Activated CD4-positive, alpha-beta T cell treated with anti-CD3 and anti-CD28 coated beads, Interleukin-2, amount 10 ng/mL, durations not matched to agents 7 days and 5 days (primary cell): ENCODE data around the gene ANKRD36. TPM values are rescaled to one million over a fixed set of nuclear protein-coding genes. Genes with fewer than 3 reads are reported as not detected.
"Not testable (repeated sequence)": the region's sequence is repeated elsewhere in the genome, so short reads cannot be mapped to it uniquely, and the experiment has no call there.

ENCODE experiments used
- CTCF ChIA-PET: fragments of 350-600 bp; sonication (Branson Sonifier 250); formaldehyde crosslinking; loops from one replicate; lab custom pipeline; 2021; ENCODE audit warnings: antibody characterized with exemption; lab: Charles Lee
- POLR2A ChIA-PET: fragments of 350-600 bp; sonication (Branson Sonifier 250); formaldehyde crosslinking; loops from one replicate; lab custom pipeline; 2021; ENCODE audit warnings: antibody characterized with exemption; lab: Charles Lee
- DNase-seq: peaks from one replicate; pipeline ENCODE4 v3.0.0-alpha.2; 2020
- H3K27ac Mint-ChIP-seq: one replicate; pipeline ENCODE4 v1.8.0; 2021; ENCODE audit warnings: mild to moderate bottlenecking, moderate library complexity, mixed read lengths
- H3K27me3 Mint-ChIP-seq: one replicate; pipeline ENCODE4 v1.8.0; 2021; ENCODE audit warnings: mixed read lengths
- H3K36me3 Mint-ChIP-seq: one replicate; pipeline ENCODE4 v1.8.0; 2021; ENCODE audit warnings: low read depth, mixed read lengths
- H3K4me1 Mint-ChIP-seq: one replicate; pipeline ENCODE4 v1.8.0; 2021; ENCODE audit warnings: mixed read lengths
- H3K4me3 Mint-ChIP-seq: one replicate; pipeline ENCODE4 v1.8.0; 2021; ENCODE audit warnings: mild to moderate bottlenecking, moderate library complexity, mixed read lengths
- H3K9me3 Mint-ChIP-seq: one replicate; pipeline ENCODE4 v1.8.0; 2021; ENCODE audit warnings: mixed read lengths
- total RNA-seq, 2 experiments: library from RNA; stranded (reverse); gene quantifications; one replicate each; pipeline ENCODE4 v1.2.3, GENCODE V29; 2021

ANKRD36 gene
- total RNA-seq, 2 experiments from 2014 or later: 54.7 to 59.5 TPM

DNA sequence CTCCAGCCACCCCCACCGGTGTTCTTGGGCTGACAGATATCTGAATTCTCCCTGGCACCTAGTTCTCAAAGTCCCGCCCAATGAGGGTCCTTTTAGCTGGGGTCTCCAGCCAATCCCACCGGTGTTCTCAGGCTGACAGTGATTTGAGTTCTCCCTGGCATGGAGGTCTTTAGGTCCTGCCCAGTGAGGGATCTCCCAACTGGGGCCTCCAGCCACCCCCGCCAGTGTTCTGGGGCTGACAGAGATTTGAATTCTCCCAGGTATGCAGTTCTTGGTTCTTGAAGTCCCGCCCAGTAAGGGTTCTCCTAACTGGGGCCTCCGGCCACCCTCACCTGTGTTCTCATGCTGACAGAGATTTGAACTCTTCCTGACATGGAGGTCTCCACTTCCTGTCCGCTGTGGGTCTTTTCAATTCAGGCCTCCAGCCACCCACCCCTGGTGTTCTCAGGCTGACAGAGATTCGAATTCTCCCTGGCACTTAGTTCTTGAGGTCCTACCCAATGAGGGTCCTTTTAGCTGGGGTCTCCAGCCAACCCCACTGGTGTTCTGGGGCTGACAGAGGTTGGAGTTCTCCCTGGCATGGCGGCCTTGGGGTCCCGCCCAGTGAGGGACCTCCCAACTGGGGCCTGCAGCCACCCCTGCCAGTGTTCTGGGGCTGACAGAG is 154.6 kb downstream of the ANKRD36 start:
- Mint-ChIP-seq H3K9me3 (peaks cover 6% of the 10 kb centered on the region), H3K4me1 (no peaks in the 10 kb centered on the region), H3K36me3 (peaks cover 12% of the 10 kb centered on the region), H3K4me3 (no peak overlapping the region), H3K27me3 (no peaks in the 10 kb centered on the region), H3K27ac (peak overlapping the region; percentile 41)
- peak; percentile 7 for DNase-seq
- CTCF ChIA-PET: no interaction called here
- POLR2A ChIA-PET: no interaction called here

DNA sequence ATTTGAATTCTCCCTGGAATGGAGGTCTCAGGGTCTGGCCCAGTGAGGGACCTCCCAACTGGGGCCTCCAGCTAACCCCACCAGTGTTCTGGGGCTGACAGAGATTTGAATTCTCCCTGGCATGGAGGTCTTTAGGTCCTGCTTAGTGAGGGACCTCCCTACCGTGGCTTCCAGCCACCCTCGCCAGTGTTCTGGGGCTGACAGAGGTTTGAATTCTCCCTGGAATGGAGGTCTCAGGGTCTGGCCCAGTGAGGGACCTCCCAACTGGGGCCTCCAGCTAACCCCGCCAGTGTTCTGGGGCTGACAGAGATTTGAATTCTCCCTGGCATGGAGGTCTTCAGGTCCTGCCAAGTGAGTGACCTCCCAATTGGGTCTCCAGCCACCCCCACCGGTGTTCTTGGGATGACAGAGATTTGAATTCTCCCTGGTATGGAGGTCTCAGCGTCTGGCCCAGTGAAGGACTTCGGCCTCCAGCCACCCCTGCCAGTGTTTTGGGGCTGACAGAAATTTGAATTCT is 155.2 kb downstream of the ANKRD36 start:
- POLR2A ChIA-PET, H3K4me3 Mint-ChIP-seq: not testable (repeated sequence)

DNA sequence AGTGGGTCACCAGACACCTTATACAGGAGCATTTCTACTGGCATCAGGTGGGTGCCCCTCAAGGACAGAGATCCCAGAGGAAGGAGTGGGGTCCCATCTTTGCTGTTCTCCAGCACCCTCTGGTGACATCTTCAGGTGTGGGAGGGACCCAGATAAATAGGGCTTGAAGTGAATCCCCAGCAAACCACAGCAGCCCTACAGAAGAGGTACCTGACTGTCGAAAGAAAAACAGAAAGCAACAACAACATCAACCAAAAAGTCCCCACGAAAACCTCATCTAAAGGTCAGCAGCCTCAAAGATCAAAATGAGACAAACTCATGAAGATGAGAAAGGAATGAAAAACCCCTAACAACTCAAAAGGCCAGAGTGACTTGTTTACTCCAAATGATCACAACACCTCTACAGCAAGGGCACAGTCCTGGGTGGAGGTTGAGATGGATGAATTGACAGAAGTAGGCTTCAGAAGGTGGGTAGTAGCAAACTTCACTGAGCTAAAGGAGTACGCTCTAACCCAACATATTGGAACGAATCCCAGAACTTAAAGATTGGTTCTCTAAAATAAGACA is 163.4 kb downstream of the ANKRD36 start:
- H3K27ac Mint-ChIP-seq, H3K36me3 Mint-ChIP-seq, DNase-seq, H3K27me3 Mint-ChIP-seq, POLR2A ChIA-PET, H3K9me3 Mint-ChIP-seq, H3K4me1 Mint-ChIP-seq, CTCF ChIA-PET, H3K4me3 Mint-ChIP-seq: not testable (repeated sequence)

More for the DNA sequence above, 155.2 kb downstream of the ANKRD36 start:
- H3K27ac Mint-ChIP-seq, H3K36me3 Mint-ChIP-seq, H3K27me3 Mint-ChIP-seq, H3K4me1 Mint-ChIP-seq, CTCF ChIA-PET, H3K9me3 Mint-ChIP-seq: not testable (repeated sequence)
- DNase-seq: peak; percentile 5

GRCh38 chr2:97285187-97285586 is 172.2 kb downstream of the ANKRD36 start:
- CTCF ChIA-PET, H3K4me3 Mint-ChIP-seq, H3K27ac Mint-ChIP-seq, H3K27me3 Mint-ChIP-seq, DNase-seq, H3K9me3 Mint-ChIP-seq, POLR2A ChIA-PET, H3K36me3 Mint-ChIP-seq, H3K4me1 Mint-ChIP-seq: not testable (repeated sequence)

- CTCF ChIA-PET, H3K4me1 Mint-ChIP-seq, H3K4me3 Mint-ChIP-seq, H3K27ac Mint-ChIP-seq, POLR2A ChIA-PET, DNase-seq, H3K36me3 Mint-ChIP-seq, H3K9me3 Mint-ChIP-seq, H3K27me3 Mint-ChIP-seq: not testable (repeated sequence)
Measured at GRCh38 chr2:97293687-97294086, 180.7 kb downstream of the ANKRD36 start.

Other genes with a start within 250 kb of the ANKRD36 start
- 10 to 100 TPM; 25.5 to 35.4 TPM for gene SEMA4C, start 243.1 kb upstream of the ANKRD36 start, total RNA-seq
- gene FAM178B, start 126.6 kb upstream of the ANKRD36 start, total RNA-seq: under 1 TPM; 0.47 to 0.79 TPM
- 10 to 100 TPM; 22.1 to 23.0 TPM for gene FAHD2B, start 18.3 kb upstream of the ANKRD36 start, total RNA-seq